Right lung (tissue), 5 donors: ENCODE data around the gene KCP. TPM values are rescaled to one million over a fixed set of nuclear protein-coding genes. Genes with fewer than 3 reads are reported as not detected.
"Not testable (repeated sequence)": the region's sequence is repeated elsewhere in the genome, so short reads cannot be mapped to it uniquely, and the experiment has no call there.

Experiments
- DNase-seq, 2 donors: peaks; one replicate each; pipeline ENCODE4 v3.0.0-alpha.2; 2013
- polyA plus RNA-seq, 5 donors: library from polyadenylated mRNA; unstranded; fragments of 120-200 nt; gene quantifications; one replicate each; pipeline versions ENCODE4 v1.2.1 to v1.2.3, GENCODE V29; 2013; ENCODE audit warnings: inconsistent platforms in 1 of 5, low replicate concordance in 1 of 5; ENCODE audit not compliant: insufficient read length in 5 of 5, insufficient read depth in 1 of 5

The KCP gene
- polyA plus RNA-seq, 5 donors, result 4.9 to 9.6 (median 6.1) TPM

DNA sequence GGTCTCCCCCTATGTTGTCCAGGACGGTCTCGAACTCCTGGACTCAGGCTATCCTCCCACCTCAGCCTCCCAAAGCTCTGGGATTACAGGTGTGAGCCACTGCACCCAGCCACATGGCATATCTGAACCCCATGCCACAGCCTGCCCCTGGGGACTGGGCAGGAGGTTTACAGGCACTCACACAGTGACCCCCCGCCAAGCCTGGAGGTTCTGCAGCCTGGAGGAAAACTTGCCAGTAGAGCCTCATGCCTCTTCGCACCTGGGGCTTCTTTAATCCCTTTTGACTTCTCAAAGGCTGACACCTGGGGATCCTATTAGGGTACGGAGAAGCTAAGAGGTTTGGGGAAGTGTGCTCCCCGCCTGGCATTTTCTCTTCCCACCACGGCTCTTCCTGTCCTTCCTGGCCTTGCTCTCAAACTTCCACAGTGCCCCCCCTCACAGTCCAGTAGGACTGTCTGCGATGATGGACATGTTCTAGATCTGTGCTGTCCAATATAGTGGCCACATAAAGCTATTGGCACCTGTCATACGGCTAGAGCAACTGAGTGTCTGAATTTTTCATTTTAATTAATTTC lies 11.4 kb upstream of the KCP start:
- DNase-seq, result no peak

DNA sequence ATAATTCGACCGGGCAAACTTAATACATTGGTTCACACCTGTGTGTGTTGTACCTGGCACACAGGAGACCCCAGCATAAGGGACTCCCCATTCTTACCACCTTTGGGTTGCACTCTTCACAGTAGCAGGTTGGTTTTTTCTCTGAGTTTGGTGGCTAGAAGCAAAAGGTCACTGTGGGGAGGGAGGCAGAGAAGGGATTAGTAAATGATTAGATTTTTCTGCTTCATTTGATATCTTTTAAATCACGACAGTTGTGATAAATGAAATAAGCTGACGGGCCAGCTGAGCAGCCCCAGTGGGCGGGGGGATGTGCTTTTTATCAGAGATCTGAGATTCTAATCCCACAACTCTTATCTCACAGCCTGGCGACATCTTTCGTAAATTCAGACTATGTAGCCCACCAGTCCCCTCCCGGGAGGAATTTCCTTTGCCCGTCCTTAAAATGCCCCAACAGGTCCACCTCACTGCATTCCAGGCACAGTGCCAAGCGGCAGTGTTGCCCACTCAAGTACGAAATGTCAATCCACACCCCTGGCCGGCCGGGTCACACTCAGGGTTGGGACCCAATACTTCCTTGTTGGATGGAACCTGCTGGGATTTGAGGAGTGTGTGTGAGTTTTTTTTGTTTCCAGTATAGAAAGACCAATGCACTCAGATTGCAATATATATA lies 10.5 kb upstream of the KCP start:
- no peak for DNase-seq

DNA sequence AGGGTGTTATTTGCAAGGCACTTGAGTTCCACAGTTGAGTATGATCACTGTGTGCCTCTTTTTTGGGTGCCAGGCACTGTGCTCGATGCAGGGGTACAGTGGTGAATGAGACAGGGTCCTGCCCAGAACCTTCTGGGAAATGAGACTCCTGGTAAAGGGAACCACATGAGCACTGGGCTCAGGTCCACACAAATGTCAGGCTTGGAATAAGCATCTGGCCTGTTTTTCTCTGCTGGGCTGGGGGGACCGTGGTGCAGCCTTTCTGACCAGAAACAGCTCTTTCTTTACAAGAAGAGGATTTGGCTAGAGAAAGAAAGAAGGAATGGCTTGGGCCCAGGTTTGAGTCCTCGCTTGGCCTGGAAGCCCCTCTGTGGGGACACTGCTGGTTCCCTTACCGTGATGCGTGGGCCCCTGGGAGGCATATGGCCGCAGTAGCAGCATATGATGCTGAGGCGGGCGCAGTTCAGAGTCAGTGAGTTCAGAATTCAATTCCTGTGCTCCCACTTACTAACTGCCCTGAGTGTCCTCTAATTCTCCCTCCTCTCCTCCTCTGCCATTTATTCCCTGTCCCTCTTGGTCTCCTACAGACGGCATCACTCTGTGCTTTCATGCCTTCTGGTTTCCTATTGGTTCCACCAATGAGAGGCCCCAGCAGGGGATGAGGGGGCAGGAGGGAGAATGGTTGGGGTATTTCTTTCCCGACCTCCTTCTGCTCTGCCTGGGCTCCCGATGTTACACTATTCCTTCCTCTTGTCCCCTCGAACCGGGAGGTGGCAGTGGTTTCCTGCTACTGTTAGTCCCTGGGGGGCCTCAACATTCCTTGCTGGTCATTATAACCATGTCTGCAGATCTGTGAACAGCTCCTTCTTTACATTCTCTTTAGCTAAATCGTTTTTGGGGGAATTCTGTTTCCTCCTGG lies 9.6 kb upstream of the KCP start:
- DNase-seq, result no peak

DNA sequence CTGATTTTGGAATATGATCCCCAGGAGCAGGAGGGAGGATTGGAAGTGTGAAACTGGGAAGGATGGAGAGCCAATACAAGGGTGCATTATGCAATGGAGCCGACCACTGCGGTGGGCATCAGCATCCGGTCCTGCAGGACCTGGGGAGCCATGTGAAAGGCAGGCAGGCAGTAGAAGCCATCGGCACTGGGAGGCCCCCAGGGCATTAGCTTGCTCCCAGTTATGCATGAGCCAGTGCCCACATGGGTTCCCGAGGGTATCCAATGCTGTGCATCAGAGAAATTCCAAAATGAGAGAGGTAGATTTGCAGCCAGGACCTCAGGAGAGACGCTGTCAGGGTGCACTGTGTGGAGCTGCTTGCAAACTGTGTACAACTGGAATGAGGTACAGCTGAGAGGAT lies 8.7 kb upstream of the KCP start:
- no peak for DNase-seq

DNA sequence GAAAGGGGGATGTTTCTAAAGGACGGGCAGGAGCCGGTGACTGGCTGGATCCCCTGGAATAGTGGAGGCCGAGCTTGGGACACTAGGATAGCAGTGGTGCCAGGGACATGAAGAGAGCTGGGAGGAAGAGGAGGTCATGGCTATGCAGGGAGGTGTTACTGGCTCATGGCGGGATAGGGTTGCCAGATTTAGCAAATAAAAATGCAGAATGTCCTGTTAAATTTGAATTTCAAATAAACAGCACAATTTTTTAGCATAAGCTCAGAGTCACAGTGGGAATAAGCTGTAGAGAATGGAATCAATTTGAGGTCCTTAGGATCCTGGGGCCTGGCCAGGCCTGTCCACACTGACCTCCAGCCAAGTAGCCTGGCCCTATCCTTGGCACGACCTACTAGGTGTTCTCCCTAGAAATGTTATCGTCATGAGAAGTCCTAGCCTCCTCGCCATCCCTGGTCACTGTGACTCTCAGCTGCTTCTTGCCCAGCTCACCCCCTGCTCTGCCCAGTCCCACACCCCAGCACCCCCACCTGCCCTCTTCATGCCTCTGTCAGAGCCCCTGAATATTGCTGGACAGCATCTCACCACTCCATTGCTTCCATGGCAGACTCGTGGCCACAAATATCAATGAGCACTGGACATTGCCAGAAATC lies 7.6 kb upstream of the KCP start:
- DNase-seq, result no peak

DNA sequence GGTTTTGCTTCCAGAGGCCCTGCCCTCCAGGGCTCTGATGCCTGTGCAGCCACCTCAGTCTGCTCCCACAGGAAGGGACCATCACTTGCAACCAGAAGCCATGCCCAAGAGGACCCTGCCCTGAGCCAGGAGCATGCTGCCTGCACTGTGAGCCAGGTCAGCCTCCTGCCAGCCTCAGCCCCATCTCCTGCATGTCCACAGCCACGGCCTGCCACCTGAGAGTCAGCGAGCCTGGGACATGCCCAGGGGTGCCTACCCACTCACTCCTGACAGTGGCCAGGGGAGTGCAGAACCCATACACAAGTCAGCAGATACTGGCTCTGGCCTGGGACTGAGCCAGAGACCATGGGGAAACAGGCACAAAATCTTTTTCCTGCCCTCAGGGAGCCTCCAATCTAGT lies 6.6 kb upstream of the KCP start:
- DNase-seq, result no peak

DNA sequence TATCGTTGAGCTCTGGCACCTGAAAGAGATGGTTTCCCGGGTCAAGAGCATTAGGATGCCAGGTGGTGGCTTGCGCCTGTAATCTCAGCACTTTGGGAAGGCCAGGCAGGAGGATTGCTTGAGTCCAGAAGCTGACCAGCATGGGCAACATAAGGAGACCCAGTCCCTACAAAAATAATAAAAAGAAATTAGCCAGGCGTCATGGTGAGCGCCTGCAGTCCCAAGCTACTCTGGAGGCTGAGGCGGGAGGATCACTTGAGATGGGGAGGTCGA lies 6.1 kb upstream of the KCP start:
- no peak for DNase-seq

DNA sequence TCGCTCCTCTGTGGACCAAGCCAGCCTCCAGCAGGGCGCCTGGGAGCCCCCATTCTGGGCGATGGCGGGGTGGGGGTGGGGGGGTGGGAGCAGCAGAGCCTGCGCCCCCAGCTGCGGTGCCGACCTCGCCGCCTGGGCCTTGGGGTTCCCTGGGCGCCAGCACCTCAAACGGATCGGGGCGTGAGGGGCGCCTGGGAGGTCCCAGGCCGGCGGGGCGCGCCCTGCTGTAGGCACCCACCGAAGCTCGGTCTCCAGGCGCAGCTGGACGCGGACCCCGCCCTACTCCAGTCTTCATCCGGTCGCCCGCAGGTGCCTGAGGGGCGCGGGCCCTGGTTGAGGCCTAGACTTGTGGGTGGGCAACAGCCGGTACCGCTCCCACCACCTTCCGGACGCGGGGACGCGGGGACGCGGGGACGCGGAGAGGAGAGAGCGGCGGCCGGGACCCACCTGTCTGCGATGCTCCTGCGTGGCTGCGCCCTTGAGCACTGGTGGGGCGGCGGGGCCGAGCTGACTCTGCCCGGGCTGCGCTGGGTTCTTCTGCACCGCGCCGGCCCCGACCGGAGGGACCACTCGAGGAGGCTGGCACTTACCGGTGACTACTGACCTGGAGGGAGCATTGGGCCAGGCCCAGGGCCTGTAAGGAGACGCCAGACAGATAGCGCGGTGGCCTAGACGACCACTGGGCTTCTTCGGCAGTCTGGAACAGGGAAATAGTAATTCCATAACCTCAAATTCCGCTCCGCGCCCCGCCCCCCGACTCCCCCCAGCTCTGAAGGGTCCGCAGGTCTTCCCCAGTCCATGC lies 5.5 kb upstream of the KCP start:
- no peak for DNase-seq

DNA sequence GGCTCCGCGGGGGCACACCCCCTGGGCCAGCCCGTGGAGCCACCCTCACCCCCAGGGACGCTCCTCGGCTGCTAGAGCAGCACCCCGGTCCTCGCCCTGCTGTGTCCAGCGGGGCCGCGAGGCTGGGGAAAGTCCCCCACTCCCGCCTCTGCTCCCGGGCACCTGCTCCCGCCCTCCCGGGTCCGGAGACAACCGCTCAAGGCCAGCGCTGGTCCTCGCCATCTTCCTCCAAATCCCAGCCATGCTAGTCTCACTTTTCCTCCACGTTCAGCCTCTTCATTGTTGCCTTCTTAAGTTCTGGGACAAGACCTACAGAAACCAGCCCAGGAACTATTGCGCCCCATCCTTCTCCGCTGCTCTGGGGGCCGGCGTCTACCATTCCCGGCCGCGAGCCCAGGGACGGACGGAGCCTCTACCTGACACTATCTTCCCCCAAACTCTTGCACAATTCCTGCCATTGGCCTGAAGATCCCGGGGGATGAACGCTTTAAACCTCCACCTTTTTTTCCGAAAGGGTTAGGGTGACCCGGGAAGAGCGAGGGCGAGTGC lies 4.8 kb upstream of the KCP start:
- DNase-seq, result no peak

DNA sequence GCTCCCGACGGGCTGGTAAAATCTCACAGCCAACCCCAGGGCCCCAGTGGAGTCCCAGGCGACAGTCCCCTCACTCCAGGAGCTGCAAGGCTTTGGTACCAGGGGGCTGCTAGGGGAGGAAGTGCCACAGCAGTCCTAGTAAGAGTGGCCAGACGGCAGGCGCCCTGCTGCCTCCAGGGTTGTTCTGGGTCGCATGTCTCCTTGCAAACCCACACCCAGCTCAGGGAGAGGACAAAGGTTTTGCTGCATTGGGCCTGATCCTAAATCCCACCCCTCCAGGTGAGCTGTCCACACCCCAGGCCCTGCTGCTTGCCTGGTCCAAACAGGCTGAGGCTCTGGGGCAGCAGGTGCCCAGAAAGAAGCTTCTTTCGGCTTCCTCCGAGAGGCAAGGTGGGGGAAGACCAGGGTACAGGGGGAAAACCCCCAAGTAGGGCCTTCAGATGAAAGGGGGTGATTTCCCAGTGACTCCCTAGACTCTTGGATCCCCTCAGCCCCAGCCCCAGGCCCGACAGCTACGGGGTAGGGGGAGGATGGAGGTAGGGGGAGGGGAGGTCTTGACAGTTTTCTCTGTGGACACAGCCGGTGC lies 4.2 kb upstream of the KCP start:
- no peak for DNase-seq

DNA sequence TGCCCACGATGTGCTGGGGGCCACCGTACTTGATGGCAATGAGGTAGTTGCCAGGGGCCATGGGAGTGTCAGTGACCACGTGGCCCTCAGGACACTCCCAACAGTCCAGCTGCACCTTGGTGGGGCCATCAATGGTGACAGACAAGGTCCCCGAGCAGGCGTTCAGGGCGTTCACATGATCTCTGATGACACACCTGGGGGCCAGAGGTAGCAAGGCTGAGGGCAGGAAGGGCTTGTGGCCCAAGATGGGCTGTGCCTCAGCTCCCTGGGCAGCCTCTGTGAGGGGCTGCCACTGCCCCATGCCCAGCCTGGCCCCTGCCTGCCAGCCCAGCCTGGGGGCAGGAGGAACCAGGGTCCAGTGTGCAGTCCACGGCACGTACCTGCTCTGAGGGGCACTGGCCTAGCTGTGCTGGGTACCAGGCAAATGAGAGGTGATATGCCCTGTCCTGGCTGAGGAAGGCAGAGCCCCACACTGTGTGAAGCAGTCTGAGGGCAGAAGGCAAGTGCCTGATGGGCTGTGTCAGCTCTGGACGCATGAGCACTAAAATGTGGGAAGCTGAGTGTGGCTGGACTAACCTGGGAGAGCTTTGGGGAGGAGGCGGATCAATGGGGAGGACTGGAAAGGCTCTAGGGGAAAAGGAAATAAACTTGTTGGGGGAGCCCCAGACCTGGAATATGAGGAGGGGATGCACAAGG lies 3.5 kb upstream of the KCP start:
- DNase-seq, result no peak

DNA sequence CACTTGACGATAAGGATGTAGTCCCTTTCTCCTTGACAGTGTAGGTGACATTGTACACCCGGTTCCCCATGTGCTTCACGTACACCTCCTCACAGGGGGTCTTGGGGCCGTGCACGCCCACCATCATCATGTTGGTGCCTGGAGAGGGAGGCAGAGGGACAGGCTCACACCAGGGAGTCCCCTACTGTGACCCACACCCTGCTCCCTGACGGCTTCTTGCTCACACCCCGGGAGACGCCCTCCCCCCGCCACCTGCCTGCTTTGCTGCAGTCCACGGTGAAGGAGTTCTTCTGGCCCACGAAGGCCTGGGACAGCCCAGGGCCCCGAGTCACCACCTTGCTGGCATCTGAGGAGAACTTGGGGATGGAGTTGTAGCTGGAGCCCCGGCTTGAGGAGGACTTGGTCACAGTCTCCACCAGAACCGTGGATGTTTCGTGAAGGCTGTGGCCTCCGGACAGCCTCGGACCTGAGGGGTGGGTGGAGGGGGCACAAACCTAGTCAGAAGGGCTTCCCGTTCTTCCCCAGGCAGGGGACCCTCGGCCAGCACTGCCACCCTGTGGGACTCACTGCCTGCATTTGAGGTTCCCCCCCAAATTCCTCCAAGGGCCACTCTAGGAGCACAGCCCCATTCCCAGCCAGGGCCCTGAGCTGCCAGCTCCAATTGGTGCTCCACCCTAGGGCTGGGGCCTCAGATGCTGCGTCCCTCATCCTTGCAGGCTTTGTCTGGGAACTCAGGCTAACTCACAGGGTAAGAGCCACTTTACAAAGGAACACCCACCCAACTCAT lies 2.4 kb upstream of the KCP start:
- not testable (repeated sequence) for DNase-seq

DNA sequence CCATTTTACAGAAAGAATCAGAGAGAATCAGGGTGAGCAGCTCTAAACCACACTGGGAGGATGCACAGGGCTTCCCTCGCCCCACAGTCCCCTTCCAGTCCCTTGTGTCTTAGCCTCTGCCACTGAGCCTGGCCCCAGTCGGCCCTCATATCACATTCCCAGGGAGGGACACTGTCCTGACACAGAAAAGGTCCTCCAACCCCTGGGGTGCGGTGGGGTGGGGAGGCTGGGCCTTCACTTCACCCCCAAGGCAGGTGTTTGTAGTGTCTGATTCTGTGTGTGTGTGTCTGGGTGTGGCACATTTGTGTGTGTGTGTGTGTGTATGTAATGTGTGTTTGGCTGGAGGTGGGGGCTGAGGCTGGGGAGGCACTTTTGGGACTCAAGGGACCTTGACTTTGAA lies 1.8 kb upstream of the KCP start:
- DNase-seq, result no peak

DNA sequence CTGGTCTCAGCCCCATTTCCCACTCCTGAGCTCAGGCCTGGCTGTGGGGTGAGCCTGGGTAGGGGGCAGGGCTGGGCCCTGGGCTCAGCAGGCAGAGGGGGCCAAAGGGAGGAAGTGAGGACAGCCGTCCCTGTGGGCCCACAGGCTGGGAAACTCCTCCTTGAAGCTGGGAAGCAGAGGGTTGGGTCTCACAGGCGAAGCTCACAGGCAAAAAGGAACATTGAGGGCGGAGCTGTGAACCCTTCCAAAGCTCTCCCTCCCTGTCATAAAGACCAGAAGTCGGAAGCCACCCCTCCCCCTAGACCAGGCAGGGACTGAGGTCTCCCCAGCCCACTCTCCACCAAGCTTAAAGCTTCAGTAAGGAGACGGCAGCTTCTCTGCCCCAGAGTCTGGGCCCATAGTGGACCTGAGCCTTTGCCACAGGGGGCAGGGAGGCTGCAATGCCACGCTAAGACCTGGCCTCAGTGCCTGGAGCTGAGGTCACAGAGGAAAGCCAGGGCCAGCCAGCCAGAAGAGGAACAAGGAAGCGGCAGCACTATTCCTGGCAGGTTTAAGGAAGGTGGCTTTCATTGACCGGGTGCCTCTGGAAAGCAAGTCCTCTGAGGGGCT lies 1.0 kb upstream of the KCP start:
- DNase-seq, result peak in 1 of 2 donors; percentile 42

DNA sequence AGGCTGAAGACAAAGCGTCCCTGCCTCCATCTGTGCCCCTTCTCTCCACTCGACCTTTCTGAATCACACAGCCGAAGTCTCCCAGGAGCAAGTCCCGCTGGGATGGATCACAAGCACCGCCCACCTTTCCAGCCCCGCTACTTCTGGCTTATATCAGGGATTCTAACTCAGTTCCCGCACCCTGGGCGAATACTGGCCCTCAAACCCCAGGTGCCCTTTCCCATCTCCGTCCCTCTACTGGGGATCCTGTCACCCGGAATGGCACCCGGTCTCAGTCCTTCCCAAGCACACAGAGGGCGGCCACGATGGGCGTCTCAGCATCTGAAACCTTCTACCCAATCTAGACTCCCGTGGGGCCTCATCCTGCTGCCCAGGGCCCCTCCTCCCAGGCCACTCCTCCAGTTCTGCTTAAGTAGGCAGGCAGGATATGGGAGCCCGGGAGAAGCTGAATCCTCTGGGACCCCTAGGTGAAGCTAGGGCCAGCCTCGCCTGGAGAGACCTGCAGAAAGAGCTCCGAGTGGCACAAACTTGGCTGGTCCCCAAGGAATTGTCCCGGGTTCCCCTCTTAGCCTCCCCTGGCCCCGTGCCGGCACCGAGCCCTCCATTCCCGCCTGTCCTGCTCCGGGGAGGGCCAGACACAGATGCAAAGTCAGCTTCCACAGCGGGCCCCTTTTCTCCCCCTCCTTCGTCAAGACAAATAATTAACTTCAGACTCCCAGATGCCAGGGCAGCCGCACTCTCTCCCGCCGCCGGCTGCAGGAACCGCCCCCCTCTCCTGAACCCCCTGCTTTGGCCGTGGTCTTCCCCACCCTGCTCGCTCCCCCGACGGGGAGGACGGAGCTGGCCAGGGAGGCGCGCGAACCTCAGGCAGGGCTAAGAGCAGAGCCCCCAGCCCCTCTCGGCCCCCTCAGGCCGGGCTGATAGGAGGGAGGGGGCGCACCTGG lies 612 bp downstream of the KCP start:
- peak; percentile 43 to 51 for DNase-seq

DNA sequence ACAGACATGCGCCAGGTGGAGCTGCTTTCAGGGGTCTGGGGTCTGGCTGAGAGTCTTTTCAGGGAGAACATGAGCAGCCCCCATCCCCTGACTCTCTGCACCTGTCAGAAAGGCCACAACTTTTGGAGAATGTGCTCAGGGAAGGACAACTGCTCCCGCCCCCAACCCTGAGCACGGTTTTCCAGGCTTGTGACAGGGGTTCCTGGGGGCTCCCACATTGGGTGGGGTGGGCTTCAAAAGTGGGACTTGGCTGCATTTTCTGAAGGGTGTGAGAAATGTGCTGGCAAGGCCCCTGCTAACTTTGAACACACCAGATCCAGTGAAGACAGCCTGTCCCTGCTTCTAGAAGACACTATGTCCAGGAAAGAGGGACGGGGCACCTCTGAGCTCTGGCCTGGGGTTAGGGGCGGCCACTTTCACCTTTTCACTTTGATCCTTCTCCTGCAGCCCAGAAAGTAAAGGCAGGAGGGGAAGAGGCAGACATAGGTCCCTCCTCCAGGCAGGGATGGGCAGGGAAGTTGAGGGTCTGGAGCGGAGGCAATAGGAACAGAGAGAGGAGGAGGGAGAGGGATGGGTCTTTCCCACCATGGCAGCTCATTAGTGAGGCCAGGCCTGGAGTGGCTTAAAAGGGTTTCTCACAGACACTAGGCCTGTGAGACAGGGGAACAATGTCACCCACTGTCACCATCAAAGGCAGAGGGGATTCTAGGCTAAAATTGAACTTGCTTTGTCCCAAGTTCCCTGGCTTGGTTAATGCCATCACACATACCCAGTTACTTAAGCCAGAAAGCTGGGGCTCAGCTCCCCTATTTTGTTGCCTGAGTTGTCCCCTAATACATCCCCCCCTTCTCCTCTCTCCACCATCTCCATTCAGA lies 1.5 kb downstream of the KCP start:
- no peak for DNase-seq
